Measurements from ENCODE around the gene TRIM31. TPM values are rescaled to one million over a fixed set of nuclear protein-coding genes. Genes with fewer than 3 reads are reported as not detected.
"Not testable (repeated sequence)": the region's sequence is repeated elsewhere in the genome, so short reads cannot be mapped to it uniquely, and the experiment has no call there.

Gene TRIM31
- total RNA-seq, 4 donors from 2014 or later = not detected

GRCh38 chr6:30122515-30122914 lies 9.6 kb upstream of the TRIM31 start:
- DNase-seq = no peak
- Histone ChIP-seq H3K27ac (no peak overlapping the region), H3K4me3 (no peak overlapping the region), H3K9me3 (no peaks in the 10 kb centered on the region), H3K27me3 (no peaks in the 10 kb centered on the region), H3K4me1 (no peaks in the 10 kb centered on the region), H3K36me3 (no peaks in the 10 kb centered on the region)
- TF ChIP-seq POLR2A (IDR thresholded peaks at IDR 0.05) (no peak), CTCF (IDR thresholded peaks at IDR 0.05) (no peak)
- intact Hi-C loops (cut with DNase I; ENCODE audit: low total_unique reads) = no loop called here

GRCh38 chr6:30121446-30122366 lies 8.8 kb upstream of the TRIM31 start:
- no peaks in the 10 kb centered on the region for H3K9me3 ChIP-seq
- no peak overlapping the region for H3K4me3 ChIP-seq
- no peaks in the 10 kb centered on the region for H3K4me1 ChIP-seq
- TF ChIP-seq POLR2A (IDR thresholded peaks at IDR 0.05) = no peak
- TF ChIP-seq CTCF (IDR thresholded peaks at IDR 0.05) = no peak
- no peaks in the 10 kb centered on the region for H3K36me3 ChIP-seq
- H3K27me3 ChIP-seq = no peaks in the 10 kb centered on the region
- intact Hi-C loops (cut with DNase I; ENCODE audit: low total_unique reads) = no loop called here
- no peak for DNase-seq
- no peak overlapping the region for H3K27ac ChIP-seq

DNA sequence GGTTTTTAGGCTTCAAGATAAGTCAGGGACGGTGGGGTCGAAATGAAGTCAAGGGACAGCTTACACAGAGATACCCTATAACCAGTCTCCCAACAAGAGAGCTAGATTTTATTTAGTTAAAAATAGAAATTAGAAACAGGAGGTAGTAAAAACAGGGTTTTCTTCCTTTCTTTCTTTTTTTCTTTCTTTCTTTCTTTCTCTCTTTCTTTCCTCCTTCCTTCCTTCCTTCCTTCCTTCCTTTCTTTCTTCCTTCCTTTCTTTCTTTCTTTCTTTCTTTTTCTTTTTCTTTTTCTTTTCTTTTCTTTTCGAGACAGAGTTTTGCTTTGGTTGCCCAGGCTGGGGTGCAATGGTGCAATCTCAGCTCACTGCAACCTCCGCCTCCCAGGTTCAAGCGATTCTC lies 5.8 kb upstream of the TRIM31 start:
- DNase-seq; H3K4me1 ChIP-seq; H3K27ac ChIP-seq; H3K9me3 ChIP-seq; H3K36me3 ChIP-seq; H3K4me3 ChIP-seq; intact Hi-C loops (cut with DNase I; ENCODE audit: low total_unique reads): not testable (repeated sequence)
- H3K27me3 ChIP-seq = peaks cover 0 to 11% of the 10 kb centered on the region in 2 donors

GRCh38 chr6:30116724-30117123 lies 3.8 kb upstream of the TRIM31 start:
- Histone ChIP-seq H3K36me3 (no peaks in the 10 kb centered on the region), H3K27me3 (peaks cover 0 to 19% of the 10 kb centered on the region in 2 donors), H3K4me1 (no peaks in the 10 kb centered on the region), H3K9me3 (no peaks in the 10 kb centered on the region), H3K27ac (no peak overlapping the region), H3K4me3 (no peak overlapping the region)
- TF ChIP-seq CTCF (IDR thresholded peaks at IDR 0.05) = no peak
- no peak for TF ChIP-seq POLR2A (IDR thresholded peaks at IDR 0.05)
- no peak for DNase-seq
- intact Hi-C loops (cut with DNase I; ENCODE audit: low total_unique reads) = no loop called here

DNA sequence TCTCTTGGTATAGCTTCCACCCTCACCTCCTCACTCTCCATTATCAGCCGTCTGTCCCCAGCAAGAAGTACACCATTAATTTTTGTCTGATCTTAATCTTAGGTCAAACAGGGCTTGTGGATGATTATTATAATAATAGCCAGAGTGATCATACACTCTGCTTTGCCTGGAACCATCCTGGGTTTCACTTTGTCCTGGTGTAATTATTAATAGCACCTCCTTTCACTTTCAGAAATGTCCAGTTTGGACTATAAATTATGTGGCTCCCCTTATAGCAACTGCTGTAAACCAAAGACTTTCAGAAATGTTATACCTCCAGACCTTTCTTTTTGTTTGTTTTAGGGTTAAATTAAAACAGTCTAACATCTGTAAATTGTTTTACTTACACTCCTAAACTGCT lies 951 bp upstream of the TRIM31 start:
- Histone ChIP-seq H3K27me3 (peaks cover 0 to 19% of the 10 kb centered on the region in 2 donors), H3K36me3 (no peaks in the 10 kb centered on the region), H3K27ac (no peak overlapping the region), H3K4me3 (no peak overlapping the region), H3K4me1 (no peaks in the 10 kb centered on the region), H3K9me3 (no peaks in the 10 kb centered on the region)
- TF ChIP-seq POLR2A (IDR thresholded peaks at IDR 0.05) (no peak), CTCF (IDR thresholded peaks at IDR 0.05) (no peak)
- no peak for DNase-seq
- intact Hi-C loops (cut with DNase I; ENCODE audit: low total_unique reads) = no loop called here

All from uterus (tissue), 4 donors.